Large intestine (tissue), 3 donors: ENCODE data around the gene CDR2L. TPM values are rescaled to one million over a fixed set of nuclear protein-coding genes. Genes with fewer than 3 reads are reported as not detected.

ENCODE experiments used
- DNase-seq, 2 donors: peaks; one replicate each; pipeline versions ENCODE4 v3.0.0 to v3.0.0-alpha.2; 2013
- H3K27ac ChIP-seq: one replicate; pipeline ENCODE4 v1.5.1; 2013; ENCODE audit warnings: low read length
- H3K27me3 ChIP-seq: 2 replicates; pipeline ENCODE4 v1.6.1; 2013; ENCODE audit warnings: low read length; ENCODE audit not compliant: control insufficient read depth, insufficient read depth
- H3K36me3 ChIP-seq: 2 replicates; pipeline ENCODE4 v1.6.1; 2013; ENCODE audit warnings: low read length; ENCODE audit not compliant: control insufficient read depth, insufficient read depth
- H3K4me1 ChIP-seq: one replicate; pipeline ENCODE4 v1.6.1; 2013; ENCODE audit warnings: low read length; ENCODE audit not compliant: control insufficient read depth, insufficient read depth
- H3K4me3 ChIP-seq: one replicate; pipeline ENCODE4 v1.5.1; 2013; ENCODE audit warnings: low read length
- H3K9me3 ChIP-seq: one replicate; pipeline ENCODE4 v1.6.1; 2013; ENCODE audit warnings: mild to moderate bottlenecking, low read depth, low read length, moderate library complexity; ENCODE audit not compliant: control insufficient read depth
- WGBS: methylation state at CpG from one replicate; pipeline ENCODE4 v1.1.5; 2013; ENCODE audit warnings: low lambda C conversion rate; ENCODE audit not compliant: insufficient coverage; 5-methylcytosine and 5-hydroxymethylcytosine counted together
- polyA plus RNA-seq: library from polyadenylated mRNA; unstranded; fragments of 120-200 nt; gene quantifications from one replicate; pipeline ENCODE4 v1.2.1, GENCODE V29; 2013

CDR2L gene
- polyA plus RNA-seq, 1 donor = 6.8 TPM

- WGBS = no CpG with 5 or more reads among the region's 3 CpGs
- H3K27ac ChIP-seq = no peak overlapping the region
- no peak overlapping the region for H3K4me3 ChIP-seq
Measured at GRCh38 chr17:74970395-74970794, 17.0 kb upstream of the CDR2L start.

GRCh38 chr17:74971069-74971841 lies 16.2 kb upstream of the CDR2L start:
- peak overlapping the region; percentile 56 for H3K27ac ChIP-seq
- H3K9me3 ChIP-seq = no peaks in the 10 kb centered on the region
- WGBS = no CpG with 5 or more reads among the region's 8 CpGs
- DNase-seq = no peak
- peak overlapping the region; percentile 71 for H3K4me3 ChIP-seq
- H3K4me1 ChIP-seq = peaks cover 31% of the 10 kb centered on the region
- no peaks in the 10 kb centered on the region for H3K36me3 ChIP-seq
- peaks cover 21% of the 10 kb centered on the region for H3K27me3 ChIP-seq

More at GRCh38 chr17:74970395-74970794, 17.0 kb upstream of the CDR2L start:
- H3K27me3 ChIP-seq = peaks cover 21% of the 10 kb centered on the region
- H3K36me3 ChIP-seq = no peaks in the 10 kb centered on the region
- DNase-seq = no peak
- H3K4me1 ChIP-seq = peaks cover 31% of the 10 kb centered on the region
- no peaks in the 10 kb centered on the region for H3K9me3 ChIP-seq

- WGBS = no CpG with 5 or more reads among the region's 9 CpGs
- H3K36me3 ChIP-seq = no peaks in the 10 kb centered on the region
- peaks cover 21% of the 10 kb centered on the region for H3K27me3 ChIP-seq
Measured at GRCh38 chr17:74971842-74972106, 15.7 kb upstream of the CDR2L start.

GRCh38 chr17:74972107-74972972 lies 15.1 kb upstream of the CDR2L start, which contains the start of gene HID1:
Gene HID1, minus strand, starts transcription at chr17:74972759. Its CDS starts 103 bp downstream, at chr17:74972656.
- peaks cover 21% of the 10 kb centered on the region for H3K27me3 ChIP-seq
- WGBS = no CpG with 5 or more reads among the region's 95 CpGs

More at GRCh38 chr17:74971842-74972106, 15.7 kb upstream of the CDR2L start:
- Histone ChIP-seq H3K9me3 (no peaks in the 10 kb centered on the region), H3K27ac (peak overlapping the region; percentile 56), H3K4me1 (peaks cover 31% of the 10 kb centered on the region), H3K4me3 (peak overlapping the region; percentile 71)
- DNase-seq = no peak

GRCh38 chr17:74972973-74973328 lies 14.5 kb upstream of the CDR2L start:
- no peaks in the 10 kb centered on the region for H3K36me3 ChIP-seq
- H3K27ac ChIP-seq = no peak overlapping the region
- no peaks in the 10 kb centered on the region for H3K9me3 ChIP-seq
- H3K27me3 ChIP-seq = peaks cover 21% of the 10 kb centered on the region
- H3K4me1 ChIP-seq = peaks cover 31% of the 10 kb centered on the region
- DNase-seq = no peak
- WGBS = no CpG with 5 or more reads among the region's 17 CpGs
- H3K4me3 ChIP-seq = peak overlapping the region; percentile 41

More at GRCh38 chr17:74972107-74972972, 15.1 kb upstream of the CDR2L start, which contains the start of gene HID1:
- H3K9me3 ChIP-seq = no peaks in the 10 kb centered on the region
- DNase-seq = peak in 1 of 2 donors; percentile 70
- peaks cover 31% of the 10 kb centered on the region for H3K4me1 ChIP-seq
- no peaks in the 10 kb centered on the region for H3K36me3 ChIP-seq
- H3K4me3 ChIP-seq = peak within 1 kb of the TSS; percentile 71
- peak within 1 kb of the TSS; percentile 64 for H3K27ac ChIP-seq

- Histone ChIP-seq H3K9me3 (no peaks in the 10 kb centered on the region), H3K36me3 (no peaks in the 10 kb centered on the region), H3K4me1 (peaks cover 19% of the 10 kb centered on the region), H3K4me3 (no peak overlapping the region), H3K27me3 (peaks cover 21% of the 10 kb centered on the region), H3K27ac (no peak overlapping the region)
- no peak for DNase-seq
- WGBS = 89% methylated on average over 3 of the region's 4 CpGs
Measured at GRCh38 chr17:74975943-74976342, 11.5 kb upstream of the CDR2L start.

GRCh38 chr17:74977802-74978201 lies 9.6 kb upstream of the CDR2L start:
- WGBS = no CpG with 5 or more reads among the region's 3 CpGs
- H3K27me3 ChIP-seq = peaks cover 6% of the 10 kb centered on the region
- H3K9me3 ChIP-seq = no peaks in the 10 kb centered on the region
- no peak overlapping the region for H3K27ac ChIP-seq
- H3K4me1 ChIP-seq = peaks cover 17% of the 10 kb centered on the region
- no peak overlapping the region for H3K4me3 ChIP-seq
- DNase-seq = no peak
- H3K36me3 ChIP-seq = no peaks in the 10 kb centered on the region

GRCh38 chr17:74978240-74978639 lies 9.2 kb upstream of the CDR2L start:
- no CpG with 5 or more reads among the region's 3 CpGs for WGBS
- Histone ChIP-seq H3K9me3 (no peaks in the 10 kb centered on the region), H3K27ac (no peak overlapping the region), H3K4me1 (peaks cover 13% of the 10 kb centered on the region), H3K4me3 (no peak overlapping the region), H3K36me3 (no peaks in the 10 kb centered on the region), H3K27me3 (peaks cover 3% of the 10 kb centered on the region)
- DNase-seq = no peak

- peaks cover 13% of the 10 kb centered on the region for H3K4me1 ChIP-seq
- no peaks in the 10 kb centered on the region for H3K9me3 ChIP-seq
- no peaks in the 10 kb centered on the region for H3K36me3 ChIP-seq
- peaks cover under 1% of the 10 kb centered on the region for H3K27me3 ChIP-seq
- WGBS = no CpG with 5 or more reads among the region's 17 CpGs
- no peak overlapping the region for H3K27ac ChIP-seq
- H3K4me3 ChIP-seq = no peak overlapping the region
- DNase-seq = no peak
Measured at GRCh38 chr17:74979408-74980146, 7.9 kb upstream of the CDR2L start.
